ENCODE measurements around the gene ZBTB8B. TPM values are rescaled to one million over a fixed set of nuclear protein-coding genes. Genes with fewer than 3 reads are reported as not detected.

ZBTB8B gene
- polyA plus RNA-seq, 1 donor from 2014 or later: 5.0 TPM

GRCh38 chr1:32494711-32495337 is 30.0 kb downstream of the ZBTB8B start:
- Histone ChIP-seq H3K9ac (ENCODE audit: low read length) (no peak overlapping the region), H3K4me3 (ENCODE audit: low read length) (no peak overlapping the region), H3K79me2 (replicated peaks; ENCODE audit: insufficient read depth, low read length) (no peaks in the 10 kb centered on the region), H2AFZ (ENCODE audit: low read depth, low read length) (no peak overlapping the region), H3K36me3 (ENCODE audit: insufficient read depth, low read length) (no peaks in the 10 kb centered on the region), H3F3A (ENCODE audit: insufficient read depth, low read length, poor library complexity, severe bottlenecking) (no peaks in the 10 kb centered on the region), H3K9me2 (ENCODE audit: insufficient read depth, low read length) (no peaks in the 10 kb centered on the region), H4K20me1 (ENCODE audit: insufficient read depth) (no peaks in the 10 kb centered on the region), H3K4me2 (ENCODE audit: low read length) (no peak overlapping the region), H3K9me3 (ENCODE audit: low read length) (no peaks in the 10 kb centered on the region), H3K27ac (ENCODE audit: low read length) (no peak overlapping the region), H3K27me3 (ENCODE audit: insufficient read depth, low read depth, low read length) (no peaks in the 10 kb centered on the region)
- TF ChIP-seq SMC3 (conservative IDR thresholded peaks at IDR 0.05; ENCODE audit: poor library complexity) (no peak), REST (IDR thresholded peaks at IDR 0.05; ENCODE audit: borderline replicate concordance) (no peak), CTCF (IDR thresholded peaks at IDR 0.05; ENCODE audit: poor library complexity, severe bottlenecking) (no peak), MXI1 (conservative IDR thresholded peaks at IDR 0.05; ENCODE audit: poor library complexity, severe bottlenecking) (no peak), TAF1 (IDR thresholded peaks at IDR 0.05; ENCODE audit: low read depth) (no peak), EZH2 (IDR thresholded peaks at IDR 0.05; ENCODE audit: borderline replicate concordance, insufficient read depth, low read length, poor library complexity, severe bottlenecking) (no peak)

GRCh38 chr1:32496127-32496526 is 31.3 kb downstream of the ZBTB8B start:
- no peak for TF ChIP-seq EP300 (conservative IDR thresholded peaks at IDR 0.05; ENCODE audit: poor library complexity, severe bottlenecking)
- no peak for TF ChIP-seq CTCF (IDR thresholded peaks at IDR 0.05; ENCODE audit: poor library complexity, severe bottlenecking)
- TF ChIP-seq RAD21 (conservative IDR thresholded peaks at IDR 0.05): no peak
- no peak for TF ChIP-seq SMC3 (conservative IDR thresholded peaks at IDR 0.05; ENCODE audit: poor library complexity)
- TF ChIP-seq TAF1 (IDR thresholded peaks at IDR 0.05; ENCODE audit: low read depth): no peak
- TF ChIP-seq REST (IDR thresholded peaks at IDR 0.05; ENCODE audit: borderline replicate concordance): no peak
- TF ChIP-seq EZH2 (IDR thresholded peaks at IDR 0.05; ENCODE audit: borderline replicate concordance, insufficient read depth, low read length, poor library complexity, severe bottlenecking): no peak
- TF ChIP-seq MXI1 (conservative IDR thresholded peaks at IDR 0.05; ENCODE audit: poor library complexity, severe bottlenecking): no peak
- TF ChIP-seq POLR2AphosphoS5 (IDR thresholded peaks at IDR 0.05): no peak
- no peaks in the 10 kb centered on the region for H3K27me3 ChIP-seq (ENCODE audit: insufficient read depth, low read depth, low read length)
- no peaks in the 10 kb centered on the region for H3K36me3 ChIP-seq (ENCODE audit: insufficient read depth, low read length)
- no peak overlapping the region for H3K9ac ChIP-seq (ENCODE audit: low read length)
- H3K79me2 ChIP-seq (replicated peaks; ENCODE audit: insufficient read depth, low read length): no peaks in the 10 kb centered on the region
- no peaks in the 10 kb centered on the region for H4K20me1 ChIP-seq (ENCODE audit: insufficient read depth)
- H3F3A ChIP-seq (ENCODE audit: insufficient read depth, low read length, poor library complexity, severe bottlenecking): no peaks in the 10 kb centered on the region
- no peaks in the 10 kb centered on the region for H3K9me3 ChIP-seq (ENCODE audit: low read length)
- no peak overlapping the region for H3K4me2 ChIP-seq (ENCODE audit: low read length)
- no peak overlapping the region for H2AFZ ChIP-seq (ENCODE audit: low read depth, low read length)
- no peak overlapping the region for H3K27ac ChIP-seq (ENCODE audit: low read length)
- no peaks in the 10 kb centered on the region for H3K9me2 ChIP-seq (ENCODE audit: insufficient read depth, low read length)
- no peak overlapping the region for H3K4me3 ChIP-seq (ENCODE audit: low read length)

Data from neural cell (in vitro differentiated cells).